NCI-H2081 treated with DMSO at 0.1 percent for 48 hours (cell line): ENCODE results near the gene GTF2F2.
"Not testable (repeated sequence)": the region's sequence is repeated elsewhere in the genome, so short reads cannot be mapped to it uniquely, and the experiment has no call there.

ENCODE experiments used
- DNase-seq: peaks from one replicate; lab custom pipeline; 2025; lab: John Stamatoyannopoulos, UW

Gene GTF2F2

GRCh38 chr13:45218689-45219088 lies 98.4 kb downstream of the GTF2F2 start:
- no peak for DNase-seq

GRCh38 chr13:45219123-45219891 lies 99.0 kb downstream of the GTF2F2 start:
- no peak for DNase-seq

- no peak for DNase-seq
Measured at GRCh38 chr13:45219938-45220375, 99.6 kb downstream of the GTF2F2 start.

GRCh38 chr13:45220403-45220802 lies 100.1 kb downstream of the GTF2F2 start:
- DNase-seq, result no peak

GRCh38 chr13:45222516-45222915 lies 102.2 kb downstream of the GTF2F2 start:
- DNase-seq, result no peak

GRCh38 chr13:45222919-45223318 lies 102.6 kb downstream of the GTF2F2 start:
- no peak for DNase-seq

GRCh38 chr13:45224176-45224575 lies 103.9 kb downstream of the GTF2F2 start:
- no peak for DNase-seq

GRCh38 chr13:45225370-45225769 lies 105.1 kb downstream of the GTF2F2 start:
- DNase-seq, result no peak

- no peak for DNase-seq
Measured at GRCh38 chr13:45226024-45226423, 105.7 kb downstream of the GTF2F2 start.

GRCh38 chr13:45228002-45228401 lies 107.7 kb downstream of the GTF2F2 start:
- no peak for DNase-seq

- no peak for DNase-seq
Measured at GRCh38 chr13:45229172-45229571, 108.9 kb downstream of the GTF2F2 start.

- DNase-seq, result no peak
Measured at GRCh38 chr13:45231305-45231704, 111.0 kb downstream of the GTF2F2 start.

- DNase-seq, result no peak
Measured at GRCh38 chr13:45231722-45232121, 111.4 kb downstream of the GTF2F2 start.

GRCh38 chr13:45232591-45232990 lies 112.3 kb downstream of the GTF2F2 start:
- DNase-seq, result no peak

GRCh38 chr13:45238945-45239795 lies 118.9 kb downstream of the GTF2F2 start:
- no peak for DNase-seq

GRCh38 chr13:45240143-45240542 lies 119.8 kb downstream of the GTF2F2 start:
- no peak for DNase-seq

GRCh38 chr13:45242070-45242469 lies 121.8 kb downstream of the GTF2F2 start:
- no peak for DNase-seq

- no peak for DNase-seq
Measured at GRCh38 chr13:45242524-45242923, 122.2 kb downstream of the GTF2F2 start.

- no peak for DNase-seq
Measured at GRCh38 chr13:45243077-45243476, 122.8 kb downstream of the GTF2F2 start.

- not testable (repeated sequence) for DNase-seq
Measured at GRCh38 chr13:45244736-45245135, 124.4 kb downstream of the GTF2F2 start.

GRCh38 chr13:45249662-45250061 lies 129.4 kb downstream of the GTF2F2 start:
- DNase-seq, result no peak

GRCh38 chr13:45254396-45254795 lies 134.1 kb downstream of the GTF2F2 start:
- no peak for DNase-seq
